GM19468 (cell line): ENCODE results near the gene OSMR.

Source experiments
- ATAC-seq: cut with Tn5 transposase; IDR thresholded peaks from one replicate; pipeline ENCODE4 v1.9.1; 2021; ENCODE audit warnings: mild to moderate bottlenecking, moderate library complexity, moderate number of reproducible peaks; ENCODE audit not compliant: unreplicated experiment; ENCODE audit errors: extremely low read depth

Gene OSMR

GRCh38 chr5:38870595-38870994, 24.8 kb downstream of the OSMR start:
- ATAC-seq: no peak

DNA sequence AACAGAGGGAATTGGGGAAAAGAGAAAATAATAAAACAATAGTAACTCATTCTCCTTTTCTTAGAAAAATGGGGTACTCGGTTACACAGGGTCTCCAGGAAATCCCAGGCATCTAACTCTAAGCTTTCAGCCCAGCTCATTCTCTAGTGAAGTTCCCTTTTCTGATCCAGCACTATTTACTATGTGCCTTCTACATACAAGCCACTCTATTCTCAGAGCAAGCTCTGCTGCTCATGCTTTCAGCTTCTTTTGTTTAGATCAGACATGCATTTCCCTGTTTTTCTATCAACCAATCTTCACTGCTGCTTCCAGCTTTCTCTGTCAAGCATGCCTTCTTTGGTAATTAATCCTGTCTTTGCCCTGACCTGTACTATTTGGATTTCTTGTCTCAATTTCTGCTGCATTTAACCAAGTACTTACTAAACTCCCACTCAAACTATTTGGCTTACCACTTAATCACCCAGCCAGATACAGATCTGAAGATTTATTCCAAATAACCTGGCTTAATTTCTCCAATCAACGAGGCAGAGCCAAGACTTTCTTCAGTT, 25.3 kb downstream of the OSMR start:
- no peak for ATAC-seq

- no peak for ATAC-seq
Measured at GRCh38 chr5:38871790-38872551, 26.2 kb downstream of the OSMR start.

DNA sequence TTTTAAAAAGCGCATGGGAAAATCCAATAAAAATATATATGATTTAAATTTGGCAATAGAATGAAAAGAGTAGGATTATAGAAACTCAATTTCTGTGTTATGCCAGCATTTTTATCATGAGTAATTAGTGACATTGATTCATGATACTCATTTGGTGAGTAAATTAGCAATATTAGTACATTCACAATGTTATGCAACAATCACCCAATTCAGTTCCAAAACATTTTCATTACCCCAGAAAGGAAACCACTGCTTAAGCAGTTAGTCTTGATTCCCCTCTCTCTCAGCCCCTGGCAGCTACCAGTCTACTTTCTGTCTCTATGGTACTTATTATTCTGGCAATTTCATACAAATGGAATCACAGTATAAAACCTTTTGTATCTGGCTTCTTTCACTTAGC, 27.0 kb downstream of the OSMR start:
- ATAC-seq: no peak

DNA sequence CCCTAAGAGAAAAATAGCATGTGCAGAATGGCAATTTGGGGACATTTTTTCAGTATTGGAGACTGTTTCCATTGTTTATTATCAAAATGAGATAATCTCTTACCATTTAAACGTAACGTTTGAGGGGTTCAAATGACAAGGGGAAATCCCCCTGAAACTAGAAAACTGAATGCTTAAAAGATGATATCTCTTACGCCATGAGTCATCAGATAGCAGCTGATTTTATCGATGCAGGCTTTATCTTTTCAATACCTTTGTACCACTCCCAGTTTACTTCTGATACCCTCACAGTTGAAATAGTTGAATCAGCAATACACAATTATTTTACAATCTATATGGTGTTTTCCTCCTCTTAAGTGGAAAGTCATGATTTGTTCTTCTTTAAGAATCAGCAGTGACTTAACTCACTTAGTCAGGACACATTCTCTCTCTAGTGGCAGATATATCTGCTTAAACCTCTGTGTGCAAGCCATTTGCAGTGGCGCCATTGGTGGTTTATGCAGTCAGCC, 29.2 kb downstream of the OSMR start:
- no peak for ATAC-seq

DNA sequence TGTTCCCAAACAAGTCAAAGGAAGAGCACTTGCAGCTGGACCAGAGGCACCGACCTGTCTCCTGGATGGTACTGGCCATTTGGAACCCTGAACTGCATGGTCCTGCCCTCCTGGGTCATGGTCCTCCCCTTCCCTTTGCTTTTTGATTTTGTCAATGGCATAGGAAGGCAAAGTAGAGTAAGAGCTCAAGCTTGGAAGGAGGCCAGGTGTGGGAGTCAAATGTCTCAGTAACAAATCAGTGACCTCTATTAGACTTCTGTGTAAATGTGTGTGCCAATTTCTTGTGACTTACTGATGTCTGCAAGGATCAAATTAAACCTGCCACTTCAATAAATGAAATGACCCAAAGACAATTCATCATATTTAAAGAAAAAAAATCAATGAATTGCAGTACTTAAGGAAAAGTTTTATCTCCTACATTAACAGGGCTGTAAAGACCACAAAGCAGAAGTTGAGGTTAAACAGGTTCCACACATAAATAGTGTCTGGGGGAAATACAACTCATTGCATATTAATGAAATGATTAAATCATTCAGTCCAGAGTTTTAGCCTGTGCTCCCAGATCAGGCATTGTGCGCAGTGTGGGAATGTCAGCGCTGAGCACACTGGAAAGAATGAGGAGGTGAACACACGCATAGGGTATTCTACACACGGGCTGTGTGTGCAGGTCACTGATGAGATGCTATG, 32.7 kb downstream of the OSMR start:
- no peak for ATAC-seq

GRCh38 chr5:38879078-38879460, 33.3 kb downstream of the OSMR start:
- ATAC-seq: no peak

DNA sequence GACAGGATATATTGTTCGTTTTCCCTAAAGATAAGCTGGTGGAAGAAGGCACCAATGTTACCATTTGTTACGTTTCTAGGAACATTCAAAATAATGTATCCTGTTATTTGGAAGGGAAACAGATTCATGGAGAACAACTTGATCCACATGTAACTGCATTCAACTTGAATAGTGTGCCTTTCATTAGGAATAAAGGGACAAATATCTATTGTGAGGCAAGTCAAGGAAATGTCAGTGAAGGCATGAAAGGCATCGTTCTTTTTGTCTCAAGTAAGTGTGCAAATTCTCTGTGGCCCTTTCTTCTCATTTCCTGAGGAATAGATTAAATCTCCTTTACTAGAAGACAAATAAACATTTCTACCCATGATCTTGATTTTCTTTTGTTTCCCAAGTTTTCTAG, 38.0 kb downstream of the OSMR start:
- no peak for ATAC-seq

- ATAC-seq: no peak
Measured at GRCh38 chr5:38885208-38885607, 39.4 kb downstream of the OSMR start.

DNA sequence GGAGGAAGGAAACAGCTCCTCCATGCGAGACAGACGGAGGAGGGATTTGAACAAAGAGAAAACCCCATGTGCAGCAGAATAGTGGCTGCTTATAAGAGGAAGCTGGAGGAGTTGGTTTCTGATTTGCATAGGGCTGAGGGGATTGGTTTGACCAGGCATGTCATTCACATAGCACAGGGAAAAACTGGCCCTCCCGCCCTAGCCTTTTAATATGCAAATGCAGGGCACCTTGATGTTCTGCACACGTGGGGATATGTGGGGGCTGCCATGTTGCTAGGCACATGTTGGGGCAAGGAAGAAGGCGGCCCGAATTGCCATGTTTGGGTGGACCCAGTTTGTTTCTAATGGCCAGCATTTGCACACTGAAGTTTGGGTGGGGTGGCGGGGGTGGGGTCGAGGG, 42.2 kb downstream of the OSMR start:
- ATAC-seq: no peak

- ATAC-seq: no peak
Measured at GRCh38 chr5:38889424-38889823, 43.6 kb downstream of the OSMR start.

GRCh38 chr5:38891563-38891962, 45.8 kb downstream of the OSMR start:
- ATAC-seq: no peak

- ATAC-seq: no peak
Measured at GRCh38 chr5:38892363-38892762, 46.6 kb downstream of the OSMR start.

DNA sequence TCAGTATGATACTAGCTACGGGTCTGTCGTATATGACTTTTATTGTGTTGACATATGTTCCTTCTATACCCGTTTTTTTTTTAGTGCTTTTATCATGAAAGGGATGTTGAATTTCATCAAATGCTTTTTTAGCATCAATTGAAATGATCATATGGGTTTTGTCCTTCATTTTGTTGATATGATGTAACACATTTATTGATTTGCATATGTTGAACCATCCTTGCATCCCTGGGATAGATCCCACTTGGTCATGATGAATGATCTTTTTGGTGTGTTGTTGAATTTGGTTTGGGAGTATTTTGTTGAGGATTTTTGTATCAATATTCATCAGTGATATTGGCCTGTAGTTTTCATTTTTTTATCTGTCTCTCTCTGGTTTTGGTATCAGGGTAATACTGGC, 50.9 kb downstream of the OSMR start:
- ATAC-seq: no peak

DNA sequence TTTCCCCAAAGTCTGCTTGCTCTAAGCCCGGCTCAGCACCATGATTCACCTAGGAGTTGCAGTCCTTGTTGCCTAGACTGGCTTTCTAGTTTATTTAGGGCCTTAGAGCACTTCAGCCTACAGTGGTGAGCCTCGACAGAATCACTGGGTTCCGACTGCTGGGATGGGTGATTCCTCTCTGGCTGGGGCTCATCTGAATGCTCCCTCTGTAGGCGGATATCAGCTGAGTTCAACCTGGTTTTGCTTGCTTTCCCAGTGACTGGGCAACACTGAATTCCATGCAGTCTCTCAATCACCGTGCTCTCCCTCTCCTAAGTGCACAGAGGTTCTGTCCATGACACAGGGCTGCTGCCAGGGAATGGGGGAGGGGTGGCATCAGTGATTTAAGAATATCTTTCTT, 54.1 kb downstream of the OSMR start:
- ATAC-seq: no peak

- ATAC-seq: no peak
Measured at GRCh38 chr5:38905516-38905915, 59.7 kb downstream of the OSMR start.

- ATAC-seq: no peak
Measured at GRCh38 chr5:38906503-38906902, 60.7 kb downstream of the OSMR start.

DNA sequence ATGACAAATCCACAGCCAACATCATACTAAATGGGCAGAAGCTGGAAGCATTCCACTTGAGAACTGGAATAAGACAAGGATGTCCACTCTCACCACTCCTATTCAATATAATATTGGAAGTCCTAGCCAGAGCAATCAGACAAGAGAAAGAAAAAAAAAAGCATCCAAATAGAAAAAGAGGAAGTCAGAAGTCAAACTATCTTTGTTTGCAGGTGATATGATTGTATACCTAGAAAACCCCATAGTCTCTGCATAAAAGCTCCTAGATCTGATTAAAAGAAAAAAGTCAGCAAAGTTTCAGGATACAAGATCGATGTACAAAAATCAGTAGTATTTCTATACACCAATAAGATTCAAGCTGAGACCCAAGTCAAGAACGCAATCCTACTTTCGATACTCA, 66.1 kb downstream of the OSMR start:
- no peak for ATAC-seq

DNA sequence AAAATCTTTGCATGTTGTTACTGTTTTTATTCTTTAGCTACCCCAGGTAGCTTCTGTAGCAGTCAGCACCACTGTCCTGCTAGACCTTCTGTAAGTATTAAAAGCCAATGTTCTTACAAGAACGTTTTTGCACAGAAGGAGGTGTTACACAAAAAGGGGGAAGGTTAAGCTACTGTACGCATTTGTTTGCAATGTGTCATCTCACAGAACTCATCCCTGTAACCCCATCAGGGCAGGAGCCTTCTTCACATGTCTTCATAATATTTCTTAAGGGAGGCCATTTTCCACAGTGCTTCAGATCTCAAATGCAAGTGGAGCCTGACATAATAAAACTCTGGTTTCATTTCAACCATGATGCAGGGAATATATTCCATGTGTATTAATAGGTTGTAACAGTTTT, 67.9 kb downstream of the OSMR start:
- ATAC-seq: no peak

DNA sequence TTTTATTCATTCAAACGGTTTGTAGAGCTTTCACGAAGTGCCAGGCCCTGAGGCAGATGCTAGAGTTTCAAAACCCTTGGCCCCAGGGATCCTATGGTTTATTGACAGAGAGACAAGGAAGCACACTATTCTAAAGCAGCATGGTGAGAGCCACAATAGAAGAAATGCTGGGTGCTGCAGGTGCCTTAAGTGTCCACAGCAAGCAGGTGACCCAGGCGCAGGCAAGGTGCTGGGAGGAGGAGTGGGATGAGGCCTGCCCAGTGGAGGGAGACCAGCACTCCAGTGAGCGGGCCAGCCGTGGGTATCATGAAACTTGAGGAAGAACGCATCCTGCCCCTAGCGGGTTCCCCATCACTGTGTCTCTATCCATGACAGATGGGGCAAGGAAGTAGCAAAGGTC, 71.0 kb downstream of the OSMR start:
- ATAC-seq: no peak

- ATAC-seq: no peak
Measured at GRCh38 chr5:38921174-38921573, 75.4 kb downstream of the OSMR start.

- ATAC-seq: no peak
Measured at GRCh38 chr5:38922199-38922598, 76.4 kb downstream of the OSMR start.
